Psoas muscle (tissue), 8 donors: ENCODE data around the gene PIGB. TPM values are rescaled to one million over a fixed set of nuclear protein-coding genes. Genes with fewer than 3 reads are reported as not detected.

ENCODE experiments used
- ATAC-seq, 4 donors: fragments of 200-7000 bp; cut with Tn5 transposase; one replicate each; pipeline ENCODE4 v1.9.1; 2020; ENCODE audit warnings: moderate library complexity in 3 of 4, mild to moderate bottlenecking in 2 of 4
- DNase-seq, 2 donors: peaks; one replicate each; pipeline ENCODE4 v3.0.0-alpha.2; 2020
- H3K27ac ChIP-seq: fragments of 200-600 bp; one replicate; pipeline ENCODE4 v1.8.0; 2022
- H3K27me3 ChIP-seq, 3 donors: fragments of 200-600 bp in 1 of 3; one replicate each; pipeline versions ENCODE4 v1.6.1 to v1.8.0; 2013 to 2022; ENCODE audit warnings: low read length in 2 of 3, mild to moderate bottlenecking in 2 of 3, moderate library complexity in 1 of 3; ENCODE audit not compliant: insufficient read depth in 3 of 3
- H3K36me3 ChIP-seq, 2 donors: fragments of 200-600 bp in 1 of 2; one replicate each; pipeline versions ENCODE4 v1.6.1 to v1.8.0; 2013 to 2022; ENCODE audit warnings: low read depth in 1 of 2, mild to moderate bottlenecking in 1 of 2, moderate library complexity in 1 of 2; ENCODE audit not compliant: insufficient read depth in 1 of 2
- H3K4me1 ChIP-seq: fragments of 200-600 bp; one replicate; pipeline ENCODE4 v1.8.0; 2022
- H3K4me3 ChIP-seq: fragments of 200-600 bp; one replicate; pipeline ENCODE4 v1.8.0; 2022; ENCODE audit warnings: mild to moderate bottlenecking
- H3K9me3 ChIP-seq: fragments of 200-600 bp; one replicate; pipeline ENCODE4 v1.8.0; 2022
- CTCF ChIP-seq: fragments of 200-600 bp; IDR thresholded peaks from one replicate; pipeline ENCODE4 v1.8.0; 2022; ENCODE audit warnings: antibody characterized with exemption
- WGBS, 3 donors: extraction: QIAGEN DNeasy Blood & Tissue Kit; methylation state at CpG; one replicate each; pipeline versions ENCODE4 v1.1.6 to v1.1.7; 2013; 5-methylcytosine and 5-hydroxymethylcytosine counted together
- intact Hi-C, 2 donors: fragments of 100-400 bp; cut with DNase I; formaldehyde crosslinking; loops; one replicate each; pipeline versions ENCODE4 v1.11.0 to v1.14.2; 2022
- polyA plus RNA-seq, 3 donors: library from polyadenylated mRNA; stranded (reverse); fragments of 200-250 nt; gene quantifications; one replicate each; pipeline ENCODE4 v1.2.3, GENCODE V29; 2013
- total RNA-seq, 4 donors: library from RNA; stranded (reverse); fragmentation: NEBNext Ultra II Directional in 2 of 4; extraction: Animal tissue kit (Norgen Biotek cat#: 25700) in 2 of 4; gene quantifications; one replicate each; pipeline versions ENCODE4 v1.2.1 to v1.2.4, GENCODE V29; 2021 to 2023
- donor health status: healthy with polysubstance abuse.
- donor health status: DM: no; HTN: no; CAD: no; lungs with moderate emphysema.
- donor health status: Bipolar disorder and iron deficiency.
- donor health status: healthy.
- donor health status: DM: yes; HTN: yes; CAD: no.
- donor health status: DM: no; HTN: no; CAD: no.
- donor health status: DM: no; HTN: no; CAD: no.
- donor health status: DM: yes; HTN: yes; CAD: no.

Gene PIGB
- total and polyA plus RNA-seq, 7 donors = 0.57 to 1.9 (median 1.3) TPM

- Histone ChIP-seq H3K4me1 (no peaks in the 10 kb centered on the region), H3K27me3 (peaks cover 0 to 6% (median 0%) of the 10 kb centered on the region in 3 donors), H3K4me3 (peak overlapping the region; percentile 68), H3K27ac (no peak overlapping the region), H3K9me3 (no peaks in the 10 kb centered on the region), H3K36me3 (no peaks in the 10 kb centered on the region)
- no peak for TF ChIP-seq CTCF
- WGBS, 3 donors = 95 to 96% (median 96%) methylated on average over 8 of the region's 8 CpGs
- intact Hi-C loops = no loop called here
- no peak for DNase-seq
- no peak for ATAC-seq
Observed at GRCh38 chr15:55288006-55288717, 30.9 kb upstream of the PIGB start.

- H3K4me1 ChIP-seq = no peaks in the 10 kb centered on the region
- ATAC-seq (peak in 3 of 4 donors; percentile 18 to 45 (median 22)), DNase-seq (peak; percentile 18 to 56)
- 4 to 10% (median 6%) methylated on average over 25 to 37 of the region's 37 CpGs for WGBS, 3 donors
- no peaks in the 10 kb centered on the region for H3K9me3 ChIP-seq
- intact Hi-C loops = no loop called here
- H3K36me3 ChIP-seq = no peaks in the 10 kb centered on the region
- peaks cover 0 to 6% (median 0%) of the 10 kb centered on the region in 3 donors for H3K27me3 ChIP-seq
- H3K27ac ChIP-seq = peak overlapping the region; percentile 54
- H3K4me3 ChIP-seq = peak overlapping the region; percentile 68
- TF ChIP-seq CTCF = no peak
Observed at GRCh38 chr15:55289011-55289745, 29.8 kb upstream of the PIGB start.

- ATAC-seq (peak; percentile 77 to 90 (median 86)), DNase-seq (peak; percentile 71 to 72)
- Histone ChIP-seq H3K27ac (peak within 1 kb of the TSS; percentile 54), H3K27me3 (peaks cover 0 to 6% (median 0%) of the 10 kb centered on the region in 3 donors), H3K9me3 (no peaks in the 10 kb centered on the region), H3K4me1 (no peaks in the 10 kb centered on the region), H3K4me3 (peak within 1 kb of the TSS; percentile 68), H3K36me3 (no peaks in the 10 kb centered on the region)
- no peak for TF ChIP-seq CTCF
- intact Hi-C loops = loop anchor here (1.0 to 5.0 kb wide), 2 partner anchors 73 to 74 kb away; no protein-coding TSS in a partner anchor
- 0 to 1% (median 0%) methylated on average over 59 to 69 of the region's 69 CpGs for WGBS, 3 donors
Observed at GRCh38 chr15:55289746-55290527, 29.1 kb upstream of the PIGB start, which contains the start of gene RAB27A. Gene RAB27A, minus strand, starts transcription at chr15:55289813. Its CDS starts 54,879 bp downstream, at chr15:55234934.

- intact Hi-C loops = loop anchor here (1.0 to 5.0 kb wide), 2 partner anchors 73 to 74 kb away; no protein-coding TSS in a partner anchor
- peak; percentile 88 to 98 (median 91) for ATAC-seq
- Histone ChIP-seq H3K4me3 (peak overlapping the region; percentile 68), H3K27me3 (peaks cover 0 to 6% (median 0%) of the 10 kb centered on the region in 3 donors), H3K9me3 (no peaks in the 10 kb centered on the region), H3K27ac (peak overlapping the region; percentile 54), H3K36me3 (no peaks in the 10 kb centered on the region), H3K4me1 (no peaks in the 10 kb centered on the region)
- whole genome bisulfite sequencing, 3 donors = 16 to 24% (median 20%) methylated on average over 17 of the region's 17 CpGs
- DNase-seq = peak; percentile 82 to 90
- TF ChIP-seq CTCF = peak; percentile 90
Observed at GRCh38 chr15:55290528-55291057, 28.4 kb upstream of the PIGB start.
